Trophoblast cell (in vitro differentiated cells and primary cell): ENCODE data around the gene RANGAP1.

Experiments
- DNase-seq, 2 donors: peaks; one replicate each; pipeline ENCODE4 v3.0.0-alpha.2; 2016
- H2AFZ ChIP-seq: 2 replicates; pipeline ENCODE4 v1.6.1; 2013; ENCODE audit warnings: low read length, moderate library complexity, mild to moderate bottlenecking; ENCODE audit not compliant: insufficient read depth, poor library complexity
- H2AK5ac ChIP-seq: 2 replicates; pipeline ENCODE4 v1.6.1; 2013; ENCODE audit warnings: mild to moderate bottlenecking, low read length
- H2BK120ac ChIP-seq: 2 replicates; pipeline ENCODE4 v1.6.1; 2013; ENCODE audit warnings: low read length, mild to moderate bottlenecking, moderate library complexity; ENCODE audit not compliant: insufficient read depth, poor library complexity
- H2BK12ac ChIP-seq: 2 replicates; pipeline ENCODE4 v1.6.1; 2013; ENCODE audit warnings: mild to moderate bottlenecking, low read length, moderate library complexity
- H2BK5ac ChIP-seq: 2 replicates; pipeline ENCODE4 v1.6.1; 2013; ENCODE audit warnings: low read length, low read depth, moderate library complexity, mild to moderate bottlenecking; ENCODE audit not compliant: poor library complexity
- H3K14ac ChIP-seq: 2 replicates; pipeline ENCODE4 v1.6.1; 2013; ENCODE audit warnings: mild to moderate bottlenecking, low read length
- H3K18ac ChIP-seq: 2 replicates; pipeline ENCODE4 v1.6.1; 2013; ENCODE audit warnings: mild to moderate bottlenecking, low read length
- H3K23ac ChIP-seq: 2 replicates; pipeline ENCODE4 v1.6.1; 2013; ENCODE audit warnings: low read length
- H3K27ac ChIP-seq: 2 replicates; pipeline ENCODE4 v1.5.1; 2013; ENCODE audit warnings: low read depth, mild to moderate bottlenecking, inconsistent platforms, low read length, moderate library complexity
- H3K27me3 ChIP-seq: 2 replicates; pipeline ENCODE4 v1.6.1; 2013; ENCODE audit warnings: inconsistent platforms, mild to moderate bottlenecking, low read length, moderate library complexity; ENCODE audit not compliant: insufficient read depth
- H3K36me3 ChIP-seq, 2 experiments: 1 replicate in 1 of 2; 2 replicates in 1 of 2; pipeline ENCODE4 v1.6.1; 2013; ENCODE audit warnings: low read length in 2 of 2, mild to moderate bottlenecking in 2 of 2, moderate library complexity in 1 of 2; ENCODE audit not compliant: insufficient read depth in 2 of 2, control insufficient read depth in 1 of 2
- H3K4ac ChIP-seq: 2 replicates; pipeline ENCODE4 v1.6.1; 2013; ENCODE audit warnings: low read depth, mild to moderate bottlenecking, low read length, moderate library complexity
- H3K4me1 ChIP-seq, 2 experiments: 1 replicate in 1 of 2; 2 replicates in 1 of 2; pipeline ENCODE4 v1.6.1; 2013; ENCODE audit warnings: low read length in 2 of 2, mild to moderate bottlenecking in 2 of 2, moderate library complexity in 1 of 2; ENCODE audit not compliant: insufficient read depth in 2 of 2, control insufficient read depth in 1 of 2
- H3K4me2 ChIP-seq: 2 replicates; pipeline ENCODE4 v1.6.1; 2013; ENCODE audit warnings: inconsistent platforms, mild to moderate bottlenecking, low read length, moderate library complexity
- H3K4me3 ChIP-seq: 2 replicates; pipeline ENCODE4 v1.5.1; 2013; ENCODE audit warnings: mild to moderate bottlenecking, low read depth, low read length, inconsistent platforms
- H3K79me1 ChIP-seq: one replicate; pipeline ENCODE4 v1.6.1; 2013; ENCODE audit warnings: low read length
- H3K79me2 ChIP-seq: 2 replicates; pipeline ENCODE4 v1.6.1; 2013; ENCODE audit warnings: low read length, mild to moderate bottlenecking; ENCODE audit not compliant: control insufficient read depth, insufficient read depth, poor library complexity
- H3K9ac ChIP-seq: 2 replicates; pipeline ENCODE4 v1.6.1; 2013; ENCODE audit warnings: mild to moderate bottlenecking, low read length
- H3K9me3 ChIP-seq: 2 replicates; pipeline ENCODE4 v1.6.1; 2013; ENCODE audit warnings: low read depth, mild to moderate bottlenecking, control low read depth, inconsistent platforms, low read length; ENCODE audit not compliant: insufficient read depth
- H4K12ac ChIP-seq: 2 replicates; pipeline ENCODE4 v1.6.1; 2013; ENCODE audit warnings: low read depth, mild to moderate bottlenecking, low read length, moderate library complexity
- H4K8ac ChIP-seq: 2 replicates; pipeline ENCODE4 v1.6.1; 2013; ENCODE audit warnings: low read depth, mild to moderate bottlenecking, low read length, moderate library complexity
- H4K91ac ChIP-seq: one replicate; pipeline ENCODE4 v1.6.1; 2013; ENCODE audit warnings: low read depth, mild to moderate bottlenecking, low read length, moderate library complexity
- WGBS: extraction: QIAGEN DNeasy Blood & Tissue Kit; methylation state at CpG from one replicate; pipeline ENCODE4 v1.1.7; 2013; ENCODE audit warnings: missing lambda C conversion rate; ENCODE audit not compliant: insufficient read length, insufficient coverage; ENCODE audit errors: extremely low coverage; 5-methylcytosine and 5-hydroxymethylcytosine counted together

RANGAP1 gene

GRCh38 chr22:41310336-41310735 is 24.3 kb upstream of the RANGAP1 start:
- no peak overlapping the region for H4K8ac ChIP-seq
- no peak overlapping the region for H3K27ac ChIP-seq
- no peak overlapping the region for H4K12ac ChIP-seq
- no peak overlapping the region for H2BK12ac ChIP-seq
- H3K9ac ChIP-seq: no peak overlapping the region
- H3K4me3 ChIP-seq: no peak overlapping the region
- no peak overlapping the region for H2AK5ac ChIP-seq
- WGBS: no CpG with 5 or more reads among the region's 1 CpG
- no peaks in the 10 kb centered on the region for H3K79me1 ChIP-seq
- no peak overlapping the region for H4K91ac ChIP-seq
- no peaks in the 10 kb centered on the region for H3K9me3 ChIP-seq
- peaks cover 3 to 9% of the 10 kb centered on the region in 2 experiments for H3K36me3 ChIP-seq
- no peak overlapping the region for H2AFZ ChIP-seq
- H3K23ac ChIP-seq: no peak overlapping the region
- H2BK5ac ChIP-seq: no peak overlapping the region
- H3K79me2 ChIP-seq: peaks cover 9% of the 10 kb centered on the region
- no peak for DNase-seq
- H3K18ac ChIP-seq: peak overlapping the region; percentile 53
- H2BK120ac ChIP-seq: no peak overlapping the region
- H3K4me2 ChIP-seq: no peak overlapping the region
- H3K27me3 ChIP-seq: no peaks in the 10 kb centered on the region
- H3K14ac ChIP-seq: no peak overlapping the region
- H3K4me1 ChIP-seq: peaks cover 2 to 4% of the 10 kb centered on the region in 2 experiments
- H3K4ac ChIP-seq: peak overlapping the region; percentile 70

- Histone ChIP-seq H3K36me3 (peaks cover 6 to 13% of the 10 kb centered on the region in 2 experiments), H3K14ac (no peak overlapping the region), H2BK120ac (no peak overlapping the region), H3K4me1 (peaks cover 2 to 4% of the 10 kb centered on the region in 2 experiments), H3K27me3 (no peaks in the 10 kb centered on the region), H4K12ac (no peak overlapping the region), H3K79me2 (peaks cover 10% of the 10 kb centered on the region), H3K4me3 (no peak overlapping the region), H3K23ac (peak overlapping the region; percentile 13), H3K9me3 (no peaks in the 10 kb centered on the region), H2BK12ac (no peak overlapping the region), H3K79me1 (no peaks in the 10 kb centered on the region), H3K4me2 (no peak overlapping the region), H3K4ac (peak overlapping the region; percentile 70), H3K18ac (no peak overlapping the region), H2AK5ac (no peak overlapping the region), H4K91ac (no peak overlapping the region), H3K9ac (no peak overlapping the region), H2BK5ac (no peak overlapping the region), H3K27ac (no peak overlapping the region), H4K8ac (no peak overlapping the region), H2AFZ (no peak overlapping the region)
- no CpG with 5 or more reads among the region's 7 CpGs for WGBS
- no peak for DNase-seq
Measured at GRCh38 chr22:41308544-41308947, 22.6 kb upstream of the RANGAP1 start.

DNA sequence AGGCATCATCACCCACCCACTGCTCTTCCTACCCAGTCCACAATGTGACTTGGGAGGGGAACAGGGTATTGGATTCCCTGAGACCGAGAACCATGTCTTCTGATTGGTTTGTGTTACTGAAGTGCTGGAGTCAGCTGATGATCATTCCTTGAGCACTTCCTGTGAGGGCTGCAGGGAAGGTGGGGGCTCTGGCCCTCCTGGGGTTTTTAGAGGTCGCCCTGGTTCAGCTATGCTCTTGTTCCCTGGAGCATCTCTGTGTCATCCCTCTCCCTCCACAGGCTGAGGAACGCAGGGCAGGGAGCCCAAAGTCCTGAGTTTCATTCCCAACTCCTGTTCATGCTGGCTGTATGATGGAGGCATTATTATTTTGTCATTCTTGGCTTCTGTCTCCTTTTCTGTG is 22.1 kb upstream of the RANGAP1 start:
- Histone ChIP-seq H3K4me3 (no peak overlapping the region), H2BK12ac (no peak overlapping the region), H3K14ac (no peak overlapping the region), H3K27me3 (no peaks in the 10 kb centered on the region), H3K9me3 (no peaks in the 10 kb centered on the region), H3K4me1 (peaks cover 4 to 5% of the 10 kb centered on the region in 2 experiments), H3K79me2 (peaks cover 12% of the 10 kb centered on the region), H2BK5ac (no peak overlapping the region), H3K9ac (no peak overlapping the region), H2AFZ (no peak overlapping the region), H3K27ac (no peak overlapping the region), H2BK120ac (no peak overlapping the region), H3K18ac (no peak overlapping the region), H2AK5ac (no peak overlapping the region), H3K36me3 (peaks cover 6 to 10% of the 10 kb centered on the region in 2 experiments), H3K4ac (no peak overlapping the region), H3K79me1 (no peaks in the 10 kb centered on the region), H4K12ac (no peak overlapping the region), H4K91ac (no peak overlapping the region), H4K8ac (no peak overlapping the region), H3K4me2 (no peak overlapping the region), H3K23ac (no peak overlapping the region)
- no CpG with 5 or more reads among the region's 3 CpGs for WGBS
- DNase-seq: peak in 1 of 2 donors; percentile 8

GRCh38 chr22:41305646-41306045 is 19.7 kb upstream of the RANGAP1 start:
- Histone ChIP-seq H3K18ac (peak overlapping the region; percentile 1), H3K79me2 (peaks cover 23% of the 10 kb centered on the region), H3K9me3 (no peaks in the 10 kb centered on the region), H3K23ac (no peak overlapping the region), H3K9ac (no peak overlapping the region), H4K12ac (no peak overlapping the region), H3K36me3 (peaks cover 6 to 10% of the 10 kb centered on the region in 2 experiments), H3K14ac (no peak overlapping the region), H2BK5ac (no peak overlapping the region), H4K91ac (no peak overlapping the region), H4K8ac (no peak overlapping the region), H3K79me1 (peaks cover 13% of the 10 kb centered on the region), H3K4me3 (no peak overlapping the region), H3K4me1 (peaks cover 6 to 9% of the 10 kb centered on the region in 2 experiments), H3K4me2 (no peak overlapping the region), H2BK12ac (no peak overlapping the region), H3K4ac (peak overlapping the region; percentile 2), H3K27ac (no peak overlapping the region), H2BK120ac (no peak overlapping the region), H3K27me3 (no peaks in the 10 kb centered on the region), H2AK5ac (no peak overlapping the region), H2AFZ (no peak overlapping the region)
- no peak for DNase-seq
- no CpG with 5 or more reads among the region's 4 CpGs for WGBS
